Panc1 (cell line): ENCODE measurements around the gene CA10. TPM values are rescaled to one million over a fixed set of nuclear protein-coding genes. Genes with fewer than 3 reads are reported as not detected.

Source experiments
- ATAC-seq: fragments of 200-7000 bp; cut with Tn5 transposase; 2 replicates; pipeline ENCODE4 v1.9.1; 2020; ENCODE audit warnings: mild to moderate bottlenecking, moderate library complexity
- BruUV-seq: library from RNA; stranded (reverse); fragments of 400-500 nt; replicated peaks from 2 replicates; lab custom pipeline; 2021; lab: Mats Ljungman, UMichigan
- CTCF ChIA-PET: fragments of 300-600 bp; sonication (Branson Sonifier 250); formaldehyde crosslinking; loops from one replicate; lab custom pipeline; 2022; ENCODE audit warnings: antibody characterized with exemption; lab: Charles Lee
- POLR2A ChIA-PET: fragments of 300-600 bp; sonication (Branson Sonifier 250); formaldehyde crosslinking; loops from one replicate; lab custom pipeline; 2022; ENCODE audit warnings: antibody characterized with exemption; lab: Charles Lee
- DNase-seq: peaks from one replicate; pipeline ENCODE4 v3.0.0-alpha.2; 2010; ENCODE audit warnings: low read depth, low spot score
- H3K27ac ChIP-seq: 2 replicates; pipeline ENCODE4 v1.5.1; 2011; ENCODE audit warnings: mild to moderate bottlenecking, low read length, inconsistent platforms
- H3K27me3 ChIP-seq: fragments of 200-500 bp; sonication (Bioruptor generic); 2 replicates; pipeline ENCODE4 v1.6.0; 2014; ENCODE audit warnings: low read length, inconsistent platforms; ENCODE audit not compliant: control insufficient read depth, insufficient read depth
- H3K36me3 ChIP-seq: fragments of 200-500 bp; sonication (Bioruptor generic); 2 replicates; pipeline ENCODE4 v1.5.1; 2014; ENCODE audit warnings: inconsistent platforms, mild to moderate bottlenecking, low read length, moderate library complexity; ENCODE audit not compliant: control insufficient read depth, insufficient read depth
- H3K4me1 ChIP-seq: 2 replicates; pipeline ENCODE4 v1.5.1; 2011; ENCODE audit warnings: inconsistent platforms, mild to moderate bottlenecking, low read length, moderate library complexity; ENCODE audit not compliant: control insufficient read depth, insufficient read depth
- H3K4me3 ChIP-seq, 2 experiments: 2 replicates each; pipeline ENCODE4 v1.5.1; 2011 to 2012; ENCODE audit warnings: low read depth in 2 of 2, low read length in 2 of 2, mild to moderate bottlenecking in 2 of 2, inconsistent platforms in 1 of 2, moderate library complexity in 1 of 2
- H3K9me3 ChIP-seq: fragments of 200-500 bp; sonication (Bioruptor generic); 2 replicates; pipeline ENCODE4 v1.5.1; 2014; ENCODE audit warnings: low read depth, mild to moderate bottlenecking, inconsistent platforms, low read length, moderate library complexity; ENCODE audit not compliant: control insufficient read depth, insufficient read depth
- POLR2AphosphoS5 ChIP-seq: IDR thresholded peaks from 2 replicates; pipeline ENCODE4 v1.6.1; 2012; ENCODE audit warnings: mild to moderate bottlenecking, low read depth, low read length, moderate library complexity
- SIN3A ChIP-seq: IDR thresholded peaks from 2 replicates; pipeline ENCODE4 v1.6.1; 2012; ENCODE audit warnings: low read depth, mild to moderate bottlenecking, low read length, moderate library complexity, borderline replicate concordance; ENCODE audit not compliant: insufficient read depth
- TCF7L2 ChIP-seq: IDR thresholded peaks from 2 replicates; pipeline ENCODE4 v1.6.1; 2011; ENCODE audit warnings: mild to moderate bottlenecking, low read depth, low read length, inconsistent platforms
- in situ Hi-C: cut with HindIII; loops from 2 replicates; pipeline ENCODE4 v1.10.0; 2016; ENCODE audit warnings: low sequenced_read_pairs, low pct_unique_long_range_greater_than_20kb
- intact Hi-C: fragments of 100-400 bp; cut with micrococcal nuclease; formaldehyde crosslinking; loops from one replicate; pipeline ENCODE4 v1.10.0; 2022; ENCODE audit not compliant: unreplicated experiment
- total RNA-seq: library from RNA; stranded (reverse); gene quantifications from one replicate; pipeline ENCODE4 v1.2.1, GENCODE V29; 2021; ENCODE audit not compliant: unreplicated experiment
- TF ChIP-seq, protein P1 (sequence below), 2 experiments: IDR thresholded peaks; 2 replicates each; pipeline ENCODE4 v1.6.1; 2011 to 2012; ENCODE audit warnings: low read depth in 2 of 2, control low read depth in 1 of 2, low read length in 1 of 2, mild to moderate bottlenecking in 1 of 2, moderate library complexity in 1 of 2; ENCODE audit not compliant: insufficient read depth in 1 of 2
- TF ChIP-seq, protein P2 (sequence below): fragments of 450-650 bp; IDR thresholded peaks from 2 replicates; pipeline ENCODE4 v1.5.1; 2017; ENCODE audit warnings: mild to moderate bottlenecking

CA10 gene
- total RNA-seq, 1 experiment from 2014 or later, result not detected

DNA sequence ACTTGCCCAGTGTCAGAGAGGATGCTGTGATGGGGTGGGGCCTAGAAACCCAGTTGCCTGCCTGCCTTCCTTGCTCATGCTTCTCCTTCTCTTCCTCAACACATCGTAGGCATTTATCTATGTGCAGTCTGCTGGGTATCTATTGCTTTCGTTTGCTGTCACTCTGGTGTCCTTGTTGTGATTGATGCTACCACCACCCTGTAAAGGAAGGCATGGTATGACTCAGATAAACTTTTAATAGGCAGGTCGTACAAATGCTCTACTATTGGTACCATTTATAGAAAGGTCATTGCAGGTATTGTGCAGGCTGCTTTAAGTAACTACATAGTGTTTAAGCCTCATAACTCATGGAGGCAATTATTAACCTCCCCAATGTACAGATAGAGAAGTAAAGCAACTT, 529.3 kb downstream of the CA10 start:
- no peaks in the 10 kb centered on the region for H3K4me1 ChIP-seq
- no peaks in the 10 kb centered on the region for H3K36me3 ChIP-seq
- H3K9me3 ChIP-seq, result no peaks in the 10 kb centered on the region
- CTCF ChIA-PET, result no interaction called here
- POLR2A ChIA-PET, result no interaction called here
- DNase-seq, result no peak
- in situ Hi-C loops, result no loop called here
- no peaks in the 10 kb centered on the region for H3K27me3 ChIP-seq
- no peak for ATAC-seq
- no peak overlapping the region for H3K4me3 ChIP-seq
- H3K27ac ChIP-seq, result no peak overlapping the region
- TF ChIP-seq, protein P1, sequence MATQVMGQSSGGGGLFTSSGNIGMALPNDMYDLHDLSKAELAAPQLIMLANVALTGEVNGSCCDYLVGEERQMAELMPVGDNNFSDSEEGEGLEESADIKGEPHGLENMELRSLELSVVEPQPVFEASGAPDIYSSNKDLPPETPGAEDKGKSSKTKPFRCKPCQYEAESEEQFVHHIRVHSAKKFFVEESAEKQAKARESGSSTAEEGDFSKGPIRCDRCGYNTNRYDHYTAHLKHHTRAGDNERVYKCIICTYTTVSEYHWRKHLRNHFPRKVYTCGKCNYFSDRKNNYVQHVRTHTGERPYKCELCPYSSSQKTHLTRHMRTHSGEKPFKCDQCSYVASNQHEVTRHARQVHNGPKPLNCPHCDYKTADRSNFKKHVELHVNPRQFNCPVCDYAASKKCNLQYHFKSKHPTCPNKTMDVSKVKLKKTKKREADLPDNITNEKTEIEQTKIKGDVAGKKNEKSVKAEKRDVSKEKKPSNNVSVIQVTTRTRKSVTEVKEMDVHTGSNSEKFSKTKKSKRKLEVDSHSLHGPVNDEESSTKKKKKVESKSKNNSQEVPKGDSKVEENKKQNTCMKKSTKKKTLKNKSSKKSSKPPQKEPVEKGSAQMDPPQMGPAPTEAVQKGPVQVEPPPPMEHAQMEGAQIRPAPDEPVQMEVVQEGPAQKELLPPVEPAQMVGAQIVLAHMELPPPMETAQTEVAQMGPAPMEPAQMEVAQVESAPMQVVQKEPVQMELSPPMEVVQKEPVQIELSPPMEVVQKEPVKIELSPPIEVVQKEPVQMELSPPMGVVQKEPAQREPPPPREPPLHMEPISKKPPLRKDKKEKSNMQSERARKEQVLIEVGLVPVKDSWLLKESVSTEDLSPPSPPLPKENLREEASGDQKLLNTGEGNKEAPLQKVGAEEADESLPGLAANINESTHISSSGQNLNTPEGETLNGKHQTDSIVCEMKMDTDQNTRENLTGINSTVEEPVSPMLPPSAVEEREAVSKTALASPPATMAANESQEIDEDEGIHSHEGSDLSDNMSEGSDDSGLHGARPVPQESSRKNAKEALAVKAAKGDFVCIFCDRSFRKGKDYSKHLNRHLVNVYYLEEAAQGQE (IDR thresholded peaks at IDR 0.05; ENCODE audit: insufficient read depth in 1 of 2, low read depth in 2 of 2, low read length in 1 of 2), result no peak
- no peak for TF ChIP-seq SIN3A
- no peak for TF ChIP-seq TCF7L2
- TF ChIP-seq POLR2AphosphoS5, result no peak
- TF ChIP-seq, protein P2, sequence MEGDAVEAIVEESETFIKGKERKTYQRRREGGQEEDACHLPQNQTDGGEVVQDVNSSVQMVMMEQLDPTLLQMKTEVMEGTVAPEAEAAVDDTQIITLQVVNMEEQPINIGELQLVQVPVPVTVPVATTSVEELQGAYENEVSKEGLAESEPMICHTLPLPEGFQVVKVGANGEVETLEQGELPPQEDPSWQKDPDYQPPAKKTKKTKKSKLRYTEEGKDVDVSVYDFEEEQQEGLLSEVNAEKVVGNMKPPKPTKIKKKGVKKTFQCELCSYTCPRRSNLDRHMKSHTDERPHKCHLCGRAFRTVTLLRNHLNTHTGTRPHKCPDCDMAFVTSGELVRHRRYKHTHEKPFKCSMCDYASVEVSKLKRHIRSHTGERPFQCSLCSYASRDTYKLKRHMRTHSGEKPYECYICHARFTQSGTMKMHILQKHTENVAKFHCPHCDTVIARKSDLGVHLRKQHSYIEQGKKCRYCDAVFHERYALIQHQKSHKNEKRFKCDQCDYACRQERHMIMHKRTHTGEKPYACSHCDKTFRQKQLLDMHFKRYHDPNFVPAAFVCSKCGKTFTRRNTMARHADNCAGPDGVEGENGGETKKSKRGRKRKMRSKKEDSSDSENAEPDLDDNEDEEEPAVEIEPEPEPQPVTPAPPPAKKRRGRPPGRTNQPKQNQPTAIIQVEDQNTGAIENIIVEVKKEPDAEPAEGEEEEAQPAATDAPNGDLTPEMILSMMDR, result no peak
- intact Hi-C loops, result no loop called here
- no TSS peak for BruUV-seq

DNA sequence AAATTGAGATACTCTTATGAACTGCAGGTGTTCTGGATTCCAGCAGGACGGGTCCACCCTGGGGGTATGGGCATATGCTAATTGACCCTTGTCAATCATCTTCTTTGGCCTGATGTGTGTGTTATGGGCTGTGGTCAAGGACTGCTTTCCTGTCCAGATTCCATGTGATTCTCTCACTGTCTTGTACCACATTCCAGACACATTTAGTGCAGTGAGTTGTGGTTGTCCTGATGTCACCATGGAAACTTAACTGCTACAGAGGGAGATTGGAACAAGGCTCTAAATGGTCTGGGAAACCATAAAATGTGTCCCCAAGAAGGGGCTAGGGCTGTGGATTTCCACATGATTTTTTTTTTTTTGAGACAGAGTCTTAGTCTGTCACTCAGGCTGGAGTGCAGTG, 530.7 kb downstream of the CA10 start:
- H3K36me3 ChIP-seq, result no peaks in the 10 kb centered on the region
- ChIA-PET CTCF (no interaction called here), POLR2A (no interaction called here)
- no peaks in the 10 kb centered on the region for H3K4me1 ChIP-seq
- no peaks in the 10 kb centered on the region for H3K27me3 ChIP-seq
- intact Hi-C loops (no loop called here), in situ Hi-C loops (no loop called here)
- no peaks in the 10 kb centered on the region for H3K9me3 ChIP-seq
- no peak overlapping the region for H3K4me3 ChIP-seq
- no peak overlapping the region for H3K27ac ChIP-seq
- no peak for TF ChIP-seq POLR2AphosphoS5
- TF ChIP-seq, protein P2, result no peak
- no peak for TF ChIP-seq SIN3A
- no peak for TF ChIP-seq TCF7L2
- TF ChIP-seq, protein P1 (IDR thresholded peaks at IDR 0.05; ENCODE audit: insufficient read depth in 1 of 2, low read depth in 2 of 2, low read length in 1 of 2), result no peak
- DNase-seq (no peak), ATAC-seq (no peak)
- BruUV-seq, result no TSS peak
